Measurements from ENCODE around the gene PCP4. TPM values are rescaled to one million over a fixed set of nuclear protein-coding genes. Genes with fewer than 3 reads are reported as not detected.

The PCP4 gene
- total RNA-seq, 1 donor from 2014 or later: not detected

DNA sequence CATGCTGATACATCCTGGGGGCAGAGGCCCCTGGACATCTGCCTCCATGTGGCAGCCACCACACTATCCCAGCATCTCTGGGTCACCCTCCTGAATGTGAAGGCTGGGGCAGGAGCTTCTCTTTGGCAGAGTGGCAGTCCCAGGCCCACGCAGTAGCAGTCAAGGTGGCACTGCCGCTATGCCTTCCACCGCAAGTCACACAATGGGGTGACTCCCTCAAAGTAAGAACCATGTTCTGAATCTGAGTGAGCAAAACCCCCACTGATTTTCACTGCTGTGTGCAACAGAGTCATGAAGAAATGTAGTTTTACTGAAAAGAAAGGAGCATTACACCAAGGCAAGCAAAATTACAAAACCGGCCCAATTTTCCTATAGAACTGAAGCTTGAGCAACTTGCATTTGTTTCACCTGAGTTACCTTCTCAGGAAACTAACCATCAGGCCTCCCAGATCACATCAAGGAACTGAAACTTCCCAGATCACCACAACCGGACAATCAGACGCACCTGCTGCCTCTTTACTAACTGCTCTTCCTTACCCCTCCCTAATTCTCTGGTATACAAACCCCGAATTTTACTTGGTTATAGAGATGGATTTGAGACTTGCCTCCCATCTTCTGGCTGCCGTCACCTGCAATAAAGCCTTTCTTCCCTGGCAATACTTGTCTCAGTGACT, 102.6 kb downstream of the PCP4 start:
- Mint-ChIP-seq H3K27me3 (ENCODE audit: insufficient read depth, low read depth) (peaks cover 2% of the 10 kb centered on the region), H3K27ac (no peak overlapping the region), H3K4me3 (no peak overlapping the region), H3K36me3 (no peaks in the 10 kb centered on the region), H3K4me1 (peaks cover 2% of the 10 kb centered on the region), H3K9me3 (peaks cover 19% of the 10 kb centered on the region)
- no peaks in the 10 kb centered on the region for H3F3A ChIP-seq (ENCODE audit: low read depth)
- no peaks in the 10 kb centered on the region for H3K4me1 ChIP-seq
- H3K27ac ChIP-seq: no peak overlapping the region
- no peak overlapping the region for H2AFZ ChIP-seq (replicated peaks)
- no peak overlapping the region for H3K9ac ChIP-seq
- TF ChIP-seq EZH2phosphoT487 (IDR thresholded peaks at IDR 0.05) (no peak), EZH2 (IDR thresholded peaks at IDR 0.05) (no peak)
- TF ChIP-seq, protein P1, sequence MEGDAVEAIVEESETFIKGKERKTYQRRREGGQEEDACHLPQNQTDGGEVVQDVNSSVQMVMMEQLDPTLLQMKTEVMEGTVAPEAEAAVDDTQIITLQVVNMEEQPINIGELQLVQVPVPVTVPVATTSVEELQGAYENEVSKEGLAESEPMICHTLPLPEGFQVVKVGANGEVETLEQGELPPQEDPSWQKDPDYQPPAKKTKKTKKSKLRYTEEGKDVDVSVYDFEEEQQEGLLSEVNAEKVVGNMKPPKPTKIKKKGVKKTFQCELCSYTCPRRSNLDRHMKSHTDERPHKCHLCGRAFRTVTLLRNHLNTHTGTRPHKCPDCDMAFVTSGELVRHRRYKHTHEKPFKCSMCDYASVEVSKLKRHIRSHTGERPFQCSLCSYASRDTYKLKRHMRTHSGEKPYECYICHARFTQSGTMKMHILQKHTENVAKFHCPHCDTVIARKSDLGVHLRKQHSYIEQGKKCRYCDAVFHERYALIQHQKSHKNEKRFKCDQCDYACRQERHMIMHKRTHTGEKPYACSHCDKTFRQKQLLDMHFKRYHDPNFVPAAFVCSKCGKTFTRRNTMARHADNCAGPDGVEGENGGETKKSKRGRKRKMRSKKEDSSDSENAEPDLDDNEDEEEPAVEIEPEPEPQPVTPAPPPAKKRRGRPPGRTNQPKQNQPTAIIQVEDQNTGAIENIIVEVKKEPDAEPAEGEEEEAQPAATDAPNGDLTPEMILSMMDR (IDR thresholded peaks at IDR 0.05): no peak
- no peak for DNase-seq (ENCODE audit: low spot score)
- no peak overlapping the region for H3K4me3 ChIP-seq
- H3K27me3 ChIP-seq: peaks cover 4% of the 10 kb centered on the region
- no peaks in the 10 kb centered on the region for H4K20me1 ChIP-seq (ENCODE audit: low read depth)
- no peaks in the 10 kb centered on the region for H3K36me3 ChIP-seq
- H3K4me2 ChIP-seq: no peak overlapping the region
- H3K79me2 ChIP-seq (ENCODE audit: low read depth): no peaks in the 10 kb centered on the region
- no peaks in the 10 kb centered on the region for H3K9me3 ChIP-seq (ENCODE audit: low read depth)

DNA sequence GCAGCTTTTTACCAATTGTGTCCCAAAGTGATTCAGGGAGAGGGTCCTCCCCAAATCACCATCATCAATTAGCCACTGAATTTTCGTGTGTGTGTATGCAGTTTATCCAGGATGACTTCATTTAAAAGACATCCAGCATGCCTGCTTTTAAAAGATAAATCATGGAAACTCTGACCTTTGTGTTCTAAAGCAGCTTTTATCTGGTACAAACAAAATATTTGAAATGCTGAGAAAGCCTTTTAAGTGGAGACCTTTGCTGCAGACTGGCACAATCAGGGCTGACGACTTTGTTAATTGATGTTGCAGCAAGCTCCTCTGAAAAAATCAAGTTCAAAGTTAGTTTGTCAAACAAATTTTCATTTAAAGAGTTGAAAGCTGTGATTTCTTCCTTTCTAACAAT, 104.7 kb downstream of the PCP4 start:
- Mint-ChIP-seq H3K9me3 (peaks cover 14% of the 10 kb centered on the region), H3K4me3 (no peak overlapping the region), H3K27me3 (ENCODE audit: insufficient read depth, low read depth) (peaks cover 4% of the 10 kb centered on the region), H3K4me1 (peaks cover 2% of the 10 kb centered on the region), H3K27ac (peak overlapping the region; percentile 78), H3K36me3 (no peaks in the 10 kb centered on the region)
- TF ChIP-seq EZH2 (IDR thresholded peaks at IDR 0.05) (no peak), EZH2phosphoT487 (IDR thresholded peaks at IDR 0.05) (no peak)
- TF ChIP-seq, protein P1 (IDR thresholded peaks at IDR 0.05): no peak
- H3K4me1 ChIP-seq: no peaks in the 10 kb centered on the region
- H2AFZ ChIP-seq (replicated peaks): no peak overlapping the region
- peaks cover 4% of the 10 kb centered on the region for H3K27me3 ChIP-seq
- no peak for DNase-seq (ENCODE audit: low spot score)
- no peaks in the 10 kb centered on the region for H3K36me3 ChIP-seq
- no peak overlapping the region for H3K9ac ChIP-seq
- no peak overlapping the region for H3K4me2 ChIP-seq
- no peak overlapping the region for H3K4me3 ChIP-seq
- H3K27ac ChIP-seq: no peak overlapping the region
- no peaks in the 10 kb centered on the region for H3F3A ChIP-seq (ENCODE audit: low read depth)
- H3K79me2 ChIP-seq (ENCODE audit: low read depth): no peaks in the 10 kb centered on the region
- no peaks in the 10 kb centered on the region for H3K9me3 ChIP-seq (ENCODE audit: low read depth)
- H4K20me1 ChIP-seq (ENCODE audit: low read depth): no peaks in the 10 kb centered on the region

DNA sequence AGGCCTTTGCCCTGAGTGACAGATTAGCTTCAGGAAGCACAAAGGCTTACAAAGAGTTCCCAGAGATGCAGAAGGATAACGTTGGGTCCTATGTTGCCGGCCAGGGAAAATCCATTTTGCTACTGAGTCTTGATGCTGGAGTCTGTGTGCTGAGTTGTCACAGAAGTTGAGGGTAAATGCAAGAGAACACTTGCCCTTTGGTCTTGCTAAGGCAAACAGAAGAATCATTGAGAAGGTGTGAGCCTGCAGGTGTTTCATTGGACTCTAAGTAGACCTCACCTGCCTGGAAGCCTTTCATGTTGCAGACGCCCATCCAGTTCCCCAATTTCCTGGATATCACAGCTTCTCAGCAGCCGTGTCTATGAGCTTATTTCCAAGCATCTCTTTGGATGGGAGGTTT, 105.2 kb downstream of the PCP4 start:
- H3K4me2 ChIP-seq: no peak overlapping the region
- DNase-seq (ENCODE audit: low spot score): no peak
- peak overlapping the region; percentile 78 for H3K27ac Mint-ChIP-seq
- H3K4me1 Mint-ChIP-seq: peaks cover 2% of the 10 kb centered on the region
- H3K4me1 ChIP-seq: no peaks in the 10 kb centered on the region
- no peaks in the 10 kb centered on the region for H3K36me3 ChIP-seq
- H4K20me1 ChIP-seq (ENCODE audit: low read depth): no peaks in the 10 kb centered on the region
- no peak overlapping the region for H3K9ac ChIP-seq
- H3K9me3 ChIP-seq (ENCODE audit: low read depth): no peaks in the 10 kb centered on the region
- H2AFZ ChIP-seq (replicated peaks): no peak overlapping the region
- no peak overlapping the region for H3K4me3 ChIP-seq
- TF ChIP-seq, protein P1 (IDR thresholded peaks at IDR 0.05): no peak
- no peak for TF ChIP-seq EZH2phosphoT487 (IDR thresholded peaks at IDR 0.05)
- TF ChIP-seq EZH2 (IDR thresholded peaks at IDR 0.05): no peak
- H3K27me3 ChIP-seq: peaks cover 4% of the 10 kb centered on the region
- H3K79me2 ChIP-seq (ENCODE audit: low read depth): no peaks in the 10 kb centered on the region
- H3K4me3 Mint-ChIP-seq: no peak overlapping the region
- H3K27ac ChIP-seq: no peak overlapping the region
- peaks cover 4% of the 10 kb centered on the region for H3K27me3 Mint-ChIP-seq (ENCODE audit: insufficient read depth, low read depth)
- no peaks in the 10 kb centered on the region for H3F3A ChIP-seq (ENCODE audit: low read depth)
- H3K9me3 Mint-ChIP-seq: peaks cover 11% of the 10 kb centered on the region
- H3K36me3 Mint-ChIP-seq: no peaks in the 10 kb centered on the region
